Parathyroid adenoma (tissue), 2 donors: ENCODE results near the gene RASGRP1.

Source experiments
- H2AFZ ChIP-seq: fragments of 300-600 bp; sonication (generic); one replicate; pipeline ENCODE4 v1.7.0; 2017; ENCODE audit warnings: antibody characterized with exemption, mild to moderate bottlenecking
- H3K27ac ChIP-seq: fragments of 300-600 bp; sonication (generic); one replicate; pipeline ENCODE4 v1.7.0; 2017
- H3K27me3 ChIP-seq: fragments of 300-600 bp; sonication (generic); one replicate; pipeline ENCODE4 v1.7.0; 2017; ENCODE audit warnings: low read length; ENCODE audit not compliant: control insufficient read depth, insufficient read depth
- H3K36me3 ChIP-seq: fragments of 300-600 bp; sonication (generic); one replicate; pipeline ENCODE4 v1.7.0; 2017; ENCODE audit warnings: low read length; ENCODE audit not compliant: control insufficient read depth, insufficient read depth
- H3K4me1 ChIP-seq: fragments of 300-600 bp; sonication (generic); one replicate; pipeline ENCODE4 v1.7.0; 2017; ENCODE audit warnings: control low read depth
- H3K4me2 ChIP-seq: fragments of 300-600 bp; sonication (generic); one replicate; pipeline ENCODE4 v1.7.0; 2017; ENCODE audit warnings: low read length
- H3K4me3 ChIP-seq: fragments of 300-600 bp; sonication (generic); one replicate; pipeline ENCODE4 v1.7.0; 2017; ENCODE audit warnings: low read depth, low read length
- H3K79me2 ChIP-seq: fragments of 300-600 bp; sonication (generic); one replicate; pipeline ENCODE4 v1.7.0; 2017; ENCODE audit warnings: control low read depth
- H3K9ac ChIP-seq: fragments of 300-600 bp; sonication (generic); one replicate; pipeline ENCODE4 v1.7.0; 2017; ENCODE audit warnings: mild to moderate bottlenecking
- H3K9me3 ChIP-seq: fragments of 300-600 bp; sonication (generic); one replicate; pipeline ENCODE4 v1.7.0; 2017; ENCODE audit warnings: low read length; ENCODE audit not compliant: control insufficient read depth
- CTCF ChIP-seq: fragments of 300-600 bp; sonication (generic); IDR thresholded peaks from one replicate; pipeline ENCODE4 v1.7.0; 2017; ENCODE audit warnings: antibody characterized with exemption, mild to moderate bottlenecking
- donor health status: primary hyperparathyroidism.

Gene RASGRP1

GRCh38 chr15:38486936-38487335 is 77.7 kb downstream of the RASGRP1 start:
- Histone ChIP-seq H2AFZ (no peak overlapping the region), H3K79me2 (no peaks in the 10 kb centered on the region), H3K4me2 (no peak overlapping the region), H3K9me3 (no peaks in the 10 kb centered on the region), H3K4me1 (no peaks in the 10 kb centered on the region), H3K27me3 (no peaks in the 10 kb centered on the region), H3K4me3 (no peak overlapping the region), H3K9ac (no peak overlapping the region), H3K27ac (no peak overlapping the region), H3K36me3 (no peaks in the 10 kb centered on the region)
- TF ChIP-seq CTCF: no peak

- Histone ChIP-seq H2AFZ (no peak overlapping the region), H3K4me3 (no peak overlapping the region), H3K27ac (no peak overlapping the region), H3K4me1 (no peaks in the 10 kb centered on the region), H3K27me3 (no peaks in the 10 kb centered on the region), H3K9ac (no peak overlapping the region), H3K9me3 (no peaks in the 10 kb centered on the region), H3K4me2 (no peak overlapping the region), H3K36me3 (no peaks in the 10 kb centered on the region), H3K79me2 (no peaks in the 10 kb centered on the region)
- TF ChIP-seq CTCF: no peak
Observed at GRCh38 chr15:38482572-38482971, 82.0 kb downstream of the RASGRP1 start.

GRCh38 chr15:38481761-38482160 is 82.9 kb downstream of the RASGRP1 start:
- Histone ChIP-seq H2AFZ (no peak overlapping the region), H3K4me1 (no peaks in the 10 kb centered on the region), H3K27ac (no peak overlapping the region), H3K27me3 (no peaks in the 10 kb centered on the region), H3K4me2 (no peak overlapping the region), H3K79me2 (no peaks in the 10 kb centered on the region), H3K4me3 (no peak overlapping the region), H3K9me3 (no peaks in the 10 kb centered on the region), H3K9ac (no peak overlapping the region), H3K36me3 (no peaks in the 10 kb centered on the region)
- no peak for TF ChIP-seq CTCF

GRCh38 chr15:38481113-38481512 is 83.5 kb downstream of the RASGRP1 start:
- TF ChIP-seq CTCF: no peak
- Histone ChIP-seq H3K9ac (no peak overlapping the region), H3K27me3 (no peaks in the 10 kb centered on the region), H3K27ac (no peak overlapping the region), H3K4me3 (no peak overlapping the region), H3K4me2 (no peak overlapping the region), H3K79me2 (no peaks in the 10 kb centered on the region), H3K4me1 (no peaks in the 10 kb centered on the region), H3K36me3 (no peaks in the 10 kb centered on the region), H2AFZ (no peak overlapping the region), H3K9me3 (no peaks in the 10 kb centered on the region)

GRCh38 chr15:38479756-38480155 is 84.9 kb downstream of the RASGRP1 start:
- no peaks in the 10 kb centered on the region for H3K79me2 ChIP-seq
- no peaks in the 10 kb centered on the region for H3K36me3 ChIP-seq
- H2AFZ ChIP-seq: no peak overlapping the region
- H3K9me3 ChIP-seq: no peaks in the 10 kb centered on the region
- no peaks in the 10 kb centered on the region for H3K4me1 ChIP-seq
- no peak for TF ChIP-seq CTCF
- H3K4me3 ChIP-seq: no peak overlapping the region
- H3K27ac ChIP-seq: no peak overlapping the region
- H3K4me2 ChIP-seq: no peak overlapping the region
- H3K27me3 ChIP-seq: no peaks in the 10 kb centered on the region
- H3K9ac ChIP-seq: no peak overlapping the region
